NOMO-1 treated with dmso at 0.1 percent for 144 hours (cell line): ENCODE measurements around the gene TBC1D5.

ENCODE experiments used
- DNase-seq: peaks from one replicate; lab custom pipeline; 2025; ENCODE audit not compliant: unreplicated experiment; lab: John Stamatoyannopoulos, UW

Gene TBC1D5

DNA sequence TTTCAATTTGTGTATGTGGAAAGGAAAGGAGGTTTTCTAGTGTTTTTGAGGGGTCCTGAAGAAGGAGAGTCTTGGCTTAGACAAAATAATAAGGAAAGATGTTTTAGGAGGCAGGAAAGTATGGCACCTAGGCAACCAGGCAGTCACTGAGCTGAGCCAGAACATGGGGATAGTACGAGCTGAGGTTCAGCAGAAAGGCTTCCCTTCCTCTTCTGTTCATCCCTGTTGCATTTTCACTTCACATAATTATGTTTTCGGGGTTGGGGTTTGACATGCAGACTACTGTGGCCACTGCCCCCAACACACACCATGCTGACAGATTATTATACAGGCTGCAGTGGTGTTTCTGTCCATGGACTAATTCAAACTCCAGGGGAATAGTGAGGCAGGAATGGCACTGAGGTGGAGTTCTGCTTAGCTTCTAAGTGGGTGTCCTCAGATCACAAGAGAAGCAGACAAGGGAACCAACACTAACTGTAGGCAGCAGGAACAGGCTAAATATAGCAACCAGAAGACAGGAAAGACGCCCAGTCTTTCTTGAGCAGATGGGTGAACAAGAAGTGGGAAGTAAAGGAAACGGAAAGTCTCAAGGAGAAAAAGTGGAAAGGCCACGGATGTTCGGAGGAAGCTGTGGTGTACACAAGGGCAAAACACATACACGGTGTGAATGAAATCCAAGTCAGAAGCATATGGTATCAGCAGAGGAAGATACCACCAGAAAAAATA lies 551.9 kb downstream of the TBC1D5 start:
- no peak for DNase-seq

DNA sequence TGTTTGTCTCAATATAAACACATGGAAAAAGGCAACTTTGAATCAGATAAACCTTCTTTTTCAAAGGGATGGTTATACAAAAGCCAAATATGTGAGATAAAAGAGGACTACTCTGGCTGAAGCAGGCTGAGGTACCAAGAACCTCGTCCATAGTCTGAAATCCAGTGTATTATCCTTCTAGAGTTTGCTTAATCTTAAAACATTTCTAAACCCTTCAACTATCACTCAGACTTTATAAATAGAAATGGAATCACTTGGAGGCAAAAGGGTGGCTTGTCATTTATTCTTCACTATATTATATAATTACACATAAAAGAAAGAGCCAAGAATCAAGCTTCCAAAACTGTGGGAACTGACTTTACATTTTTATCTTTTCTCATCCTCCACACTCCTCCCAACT lies 554.1 kb downstream of the TBC1D5 start:
- DNase-seq, result no peak

DNA sequence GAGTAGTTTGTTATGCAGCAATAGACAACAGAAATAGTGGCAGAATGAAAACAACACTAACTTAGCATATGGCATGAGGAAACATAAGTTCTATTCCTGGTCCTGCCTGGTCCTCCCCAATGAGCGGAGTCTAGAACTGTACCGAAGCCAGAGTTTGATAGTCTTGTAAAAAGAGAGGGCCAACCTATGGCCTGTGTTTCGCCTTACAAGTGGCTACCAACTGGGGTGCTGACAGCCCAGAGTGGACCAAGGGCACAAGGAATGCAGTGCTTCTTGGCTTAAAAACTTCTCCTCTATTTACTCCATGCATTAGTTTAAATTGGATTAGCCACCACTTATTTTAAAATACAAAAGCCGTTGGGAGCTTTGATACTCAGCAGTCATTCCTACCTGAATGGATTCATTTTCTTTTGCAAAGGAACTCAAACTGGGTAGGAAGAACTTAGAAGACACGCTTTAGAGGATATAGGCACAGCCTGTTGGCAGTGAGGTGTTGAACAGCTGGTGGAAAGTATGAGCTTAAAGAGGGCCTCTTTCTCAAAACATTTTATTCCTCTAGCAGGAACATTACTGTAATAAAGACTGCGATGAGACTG lies 554.7 kb downstream of the TBC1D5 start:
- no peak for DNase-seq

DNA sequence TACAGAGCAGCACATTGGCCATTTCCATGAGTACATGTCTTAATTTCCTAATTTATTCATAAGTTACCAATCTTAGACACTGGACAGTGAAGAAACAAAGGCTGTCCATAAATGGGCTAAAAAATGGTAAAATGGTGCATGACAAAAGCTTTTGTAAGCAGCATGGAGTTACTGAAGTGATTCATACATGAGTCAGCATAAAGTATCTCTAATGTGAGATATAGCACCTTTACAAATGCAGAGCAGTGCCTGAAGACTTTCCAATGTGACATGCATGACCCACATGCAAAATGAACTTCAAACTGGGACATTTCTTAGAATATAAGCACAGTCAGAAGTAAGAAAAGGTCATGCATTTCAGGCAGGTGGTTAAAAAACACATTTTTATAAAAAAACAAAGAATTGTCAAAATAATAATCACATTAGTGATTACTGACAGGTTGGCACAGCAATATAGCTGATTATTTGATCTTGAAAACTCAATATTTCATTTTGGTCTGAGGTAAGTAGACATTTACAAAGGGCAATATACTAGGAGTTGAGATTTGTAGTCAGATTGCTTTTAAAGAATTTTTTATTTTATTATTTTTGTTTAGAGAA lies 558.4 kb downstream of the TBC1D5 start:
- DNase-seq, result no peak

DNA sequence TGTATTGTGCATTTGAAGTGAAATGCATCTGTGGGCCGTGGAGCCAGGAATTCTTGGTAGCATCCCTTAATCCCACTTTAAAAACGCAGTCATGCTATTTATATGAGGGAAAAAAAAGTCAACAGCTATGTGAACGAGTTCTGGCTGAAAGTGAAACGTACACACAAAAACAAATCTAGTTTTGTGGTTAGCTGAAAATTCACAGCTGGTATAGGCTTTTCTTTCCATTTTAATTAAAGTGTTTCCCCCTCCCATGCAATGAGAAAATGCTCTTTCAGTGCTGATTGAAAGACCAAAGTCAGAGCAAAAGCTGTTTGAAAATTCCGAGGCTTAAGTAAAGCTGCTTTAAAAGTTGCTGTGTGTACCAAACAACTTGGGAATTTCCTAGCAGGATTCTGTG lies 560.3 kb downstream of the TBC1D5 start:
- no peak for DNase-seq

DNA sequence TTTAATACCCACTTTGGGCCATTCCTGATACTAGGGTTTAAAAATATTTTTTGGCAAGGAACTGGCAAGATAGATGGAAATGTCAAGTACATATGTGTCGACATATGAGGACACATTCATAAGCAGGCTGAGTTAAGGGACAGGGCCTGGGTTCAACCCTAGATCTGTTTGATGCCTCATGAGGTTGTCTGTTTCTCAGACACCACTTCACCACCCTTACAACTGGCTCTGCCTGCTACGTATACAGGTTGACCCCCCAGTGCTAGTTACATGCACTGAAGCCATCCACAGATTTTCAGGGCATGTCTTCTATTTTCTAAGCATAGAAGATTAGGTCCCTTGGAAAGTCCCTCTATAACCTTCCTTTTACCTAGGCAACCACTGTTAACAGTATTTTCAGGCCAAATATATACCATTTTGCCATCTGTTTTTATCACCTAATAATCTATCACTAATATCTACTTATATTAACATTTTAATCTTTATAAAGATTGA lies 561.0 kb downstream of the TBC1D5 start:
- no peak for DNase-seq

DNA sequence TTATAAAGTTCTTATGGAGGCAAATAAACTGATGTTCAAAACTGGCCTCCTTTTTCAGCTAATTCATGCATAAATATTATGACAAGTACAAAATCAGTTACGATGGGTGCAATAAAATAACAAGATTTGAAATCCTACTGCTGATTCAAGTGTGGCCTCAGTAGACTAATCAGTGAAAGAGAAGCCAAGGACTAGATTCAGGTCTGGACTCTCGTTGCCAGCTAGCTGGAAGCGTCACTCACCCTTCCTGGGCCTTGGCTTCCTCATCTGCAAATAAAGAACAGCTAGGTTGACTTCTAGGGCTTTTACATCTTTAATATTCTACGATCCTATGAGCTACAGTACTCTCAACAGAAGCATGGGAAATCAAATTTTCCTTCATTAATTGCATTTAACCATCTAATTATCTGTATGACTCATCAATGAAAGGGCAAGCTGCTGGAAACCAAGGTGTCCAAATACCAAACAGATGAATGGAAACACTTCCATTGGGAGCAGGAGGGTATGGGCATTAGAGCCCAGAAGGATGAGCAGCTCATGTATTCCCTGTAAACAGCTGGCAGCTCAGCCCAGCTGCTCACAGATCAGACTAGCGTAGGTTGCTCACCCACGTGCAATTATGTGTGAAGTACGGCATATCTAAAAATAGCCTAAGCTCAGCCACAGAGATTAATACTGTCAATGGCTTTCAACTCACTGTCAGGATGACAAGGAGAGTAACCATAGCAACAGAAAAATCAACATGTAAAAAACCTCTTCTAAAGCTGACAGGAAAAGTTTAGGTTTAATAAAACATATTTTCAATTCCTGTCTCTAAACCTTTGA lies 562.8 kb downstream of the TBC1D5 start:
- no peak for DNase-seq

DNA sequence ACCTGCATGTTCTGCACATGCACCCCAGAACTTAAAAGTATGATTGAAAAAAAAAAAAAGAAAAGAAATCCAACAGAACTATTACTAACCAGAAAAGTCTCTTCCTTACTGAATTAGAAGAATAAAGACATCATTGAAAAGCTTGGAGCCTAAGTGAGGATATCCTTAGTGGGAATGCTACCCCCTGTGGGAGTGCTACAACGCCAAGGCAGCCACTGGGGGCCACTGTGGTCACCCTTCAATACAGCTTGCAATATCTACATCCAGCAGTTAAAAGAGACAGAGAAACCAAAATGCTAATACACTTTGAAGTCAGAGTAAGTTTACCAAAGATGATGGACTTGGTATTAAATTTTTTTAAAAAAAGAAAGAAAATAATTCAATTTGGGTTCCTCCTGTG lies 565.7 kb downstream of the TBC1D5 start:
- DNase-seq, result no peak

DNA sequence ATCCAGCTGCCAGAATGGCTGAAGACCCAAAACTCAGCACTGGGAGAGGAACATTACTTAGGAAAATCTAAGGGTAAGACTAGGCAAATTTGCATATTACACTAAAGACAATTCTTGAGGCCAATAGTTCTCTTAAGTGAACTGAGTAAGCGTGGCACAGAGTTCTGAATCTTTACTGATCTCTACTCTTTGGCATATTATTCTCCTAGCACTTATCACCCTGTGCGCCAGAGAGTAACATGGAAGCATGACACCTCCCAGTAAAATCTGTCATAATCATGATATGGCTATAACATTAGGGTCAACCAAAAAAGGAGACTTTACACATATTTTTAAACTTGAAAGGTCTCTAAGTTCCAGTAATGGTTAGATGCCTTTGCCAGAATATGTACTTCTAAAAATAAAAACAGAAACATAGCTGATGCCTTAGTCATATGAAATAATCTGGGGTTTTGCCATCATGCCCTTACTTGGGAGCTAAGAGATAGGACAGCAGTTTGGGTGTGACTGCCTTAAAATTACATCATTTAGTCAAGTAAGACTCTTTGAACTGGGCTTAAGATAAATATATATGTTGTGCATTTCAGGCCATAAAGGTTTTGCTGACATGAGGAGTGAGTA lies 567.1 kb downstream of the TBC1D5 start:
- DNase-seq, result no peak

DNA sequence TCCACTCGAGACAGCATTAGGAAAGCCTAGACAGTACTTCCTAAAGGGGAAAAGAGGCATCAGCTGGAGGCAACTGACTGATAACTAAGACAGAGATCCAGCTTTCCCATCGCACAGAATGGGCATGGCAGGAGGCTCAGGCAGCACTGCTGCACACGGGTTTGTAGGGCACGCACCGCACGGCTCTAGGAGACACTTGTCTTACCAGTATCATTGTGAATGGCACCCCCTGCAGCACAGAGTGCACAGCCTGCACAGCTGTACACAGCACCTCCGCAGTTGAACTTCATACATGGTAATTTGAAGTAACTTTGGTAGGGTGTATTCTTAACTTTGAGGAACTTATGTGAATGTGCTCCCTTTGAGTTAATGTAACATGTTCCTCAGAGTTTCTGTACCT lies 576.1 kb downstream of the TBC1D5 start:
- DNase-seq, result no peak

DNA sequence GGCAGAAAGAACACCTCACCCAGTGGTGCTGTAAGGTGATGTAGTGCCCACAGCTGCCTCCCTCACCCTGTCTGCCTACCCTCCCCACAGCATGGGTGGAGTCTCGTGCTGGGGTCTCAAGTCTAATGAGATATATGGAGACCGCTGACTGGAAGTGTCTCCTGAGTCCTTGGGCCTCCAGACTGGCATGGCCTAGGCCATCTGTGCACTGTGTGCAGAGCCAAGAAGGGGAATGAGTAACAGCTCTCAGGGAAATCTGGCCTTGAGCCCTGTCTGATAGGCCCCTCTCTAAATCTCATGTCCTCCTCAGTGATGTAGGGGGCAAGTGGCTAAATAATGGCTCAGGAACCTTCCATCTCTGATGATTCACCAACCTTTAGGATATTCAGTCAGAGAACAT lies 580.3 kb downstream of the TBC1D5 start:
- DNase-seq, result no peak

DNA sequence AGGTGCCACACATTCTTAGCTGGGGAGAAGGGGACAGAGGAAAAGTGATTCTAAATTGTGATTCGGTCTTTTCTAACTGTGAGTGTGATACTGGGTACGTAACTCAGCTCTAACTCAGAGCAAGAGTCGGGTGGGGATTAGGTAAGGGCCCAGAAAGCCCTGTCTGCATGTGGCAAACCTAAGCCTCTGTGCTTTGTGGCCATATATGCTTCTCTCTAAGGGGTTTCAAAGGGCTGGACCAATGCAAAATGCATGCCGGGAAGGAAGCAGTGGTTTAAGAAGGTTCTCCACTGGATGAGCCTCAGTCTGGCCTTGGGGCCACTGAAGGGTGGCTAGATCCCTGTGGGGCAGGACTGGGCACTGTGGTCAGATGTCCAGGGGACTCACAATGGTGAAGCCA lies 581.8 kb downstream of the TBC1D5 start:
- DNase-seq, result no peak

DNA sequence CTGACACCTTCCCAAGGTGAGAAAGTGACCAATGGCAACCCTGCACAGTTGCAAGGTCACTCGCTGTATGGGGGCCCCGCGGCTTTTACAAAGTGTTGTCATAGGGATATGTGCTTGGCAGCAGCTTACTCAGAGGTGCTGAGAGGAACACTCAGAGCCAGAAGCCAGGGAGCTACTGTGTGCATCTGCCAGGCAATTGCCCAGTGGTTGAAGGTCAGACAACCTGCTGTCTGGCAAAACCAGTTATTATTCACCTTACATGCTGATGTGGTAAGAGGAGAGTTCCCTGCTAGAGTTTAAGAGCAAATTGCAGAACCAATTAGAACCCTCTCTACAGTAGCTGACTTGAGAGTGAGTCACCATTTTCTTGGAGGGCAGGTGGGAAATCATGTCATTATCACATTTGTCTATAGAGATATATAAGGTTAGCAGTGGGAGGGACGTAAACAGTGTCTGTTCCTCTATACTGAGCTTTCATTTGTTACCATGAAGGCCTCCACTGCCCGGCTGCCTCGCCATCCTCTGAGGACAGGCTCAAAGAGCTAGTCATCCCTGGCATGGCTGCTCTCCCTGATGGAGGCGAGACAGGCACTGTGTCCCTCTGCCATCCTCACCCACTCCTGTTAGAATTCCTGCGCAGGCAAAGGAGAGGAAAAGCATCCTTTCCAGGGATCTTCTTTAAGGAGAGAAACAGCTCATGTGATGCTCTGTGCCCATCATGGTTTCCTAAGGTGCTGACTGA lies 583.3 kb downstream of the TBC1D5 start:
- DNase-seq, result no peak

DNA sequence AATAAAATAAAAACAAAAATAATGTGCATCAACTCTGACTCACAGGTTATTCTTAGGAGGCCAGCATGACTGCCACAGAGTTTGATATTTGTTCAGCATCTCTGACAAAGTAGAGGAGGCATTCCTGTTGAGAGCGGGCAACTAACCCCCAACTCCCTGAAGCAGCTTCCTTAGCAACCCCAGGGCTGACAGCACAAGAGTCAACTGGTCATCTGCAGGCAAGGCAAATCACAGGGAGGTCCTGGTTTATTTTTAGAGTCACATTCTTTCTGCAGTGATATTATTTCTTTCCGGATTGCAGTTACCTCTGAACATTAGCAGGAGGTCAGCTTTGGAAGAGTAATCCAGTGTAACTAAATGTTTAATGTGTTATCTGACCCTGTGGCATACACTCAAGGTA lies 584.7 kb downstream of the TBC1D5 start:
- no peak for DNase-seq

DNA sequence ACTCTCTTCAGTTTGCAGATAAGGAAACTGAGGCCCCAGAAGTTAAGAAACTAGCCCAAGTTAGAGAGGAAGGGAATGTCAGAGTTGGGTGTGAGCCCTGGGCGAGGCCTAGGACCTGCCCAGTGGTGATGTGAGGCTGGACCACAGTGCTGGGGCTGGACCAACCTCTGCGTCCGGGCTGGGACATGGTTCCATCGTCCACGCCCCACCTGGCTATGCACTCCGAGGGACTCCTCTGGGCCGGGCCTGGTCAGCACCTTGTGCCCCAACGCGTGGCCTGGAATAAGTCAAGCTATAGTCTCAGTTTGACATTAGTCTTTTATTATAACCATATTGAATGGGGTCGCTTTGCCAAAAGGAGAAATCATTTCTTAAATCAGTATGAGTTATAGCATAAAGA lies 585.6 kb downstream of the TBC1D5 start:
- DNase-seq, result no peak

DNA sequence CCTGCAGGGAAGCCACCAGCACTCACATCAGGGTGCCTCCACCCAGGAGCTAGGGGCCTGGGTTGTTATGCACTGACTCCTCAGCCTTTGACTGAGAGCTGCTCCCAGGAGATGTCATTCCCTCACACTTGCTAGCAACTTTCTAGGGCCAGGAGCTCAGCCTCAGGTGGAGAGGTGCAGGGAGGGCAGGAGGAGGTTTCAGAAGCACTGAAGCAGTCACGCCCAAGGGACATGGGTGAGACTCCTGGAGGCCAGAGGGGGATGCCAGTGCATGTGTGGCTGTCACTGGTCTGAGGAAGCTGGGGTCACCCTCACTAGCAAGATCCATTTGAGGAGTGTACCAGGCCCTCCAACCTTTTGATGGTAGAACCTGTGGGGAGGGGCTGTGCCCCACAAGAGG lies 586.5 kb downstream of the TBC1D5 start:
- no peak for DNase-seq

DNA sequence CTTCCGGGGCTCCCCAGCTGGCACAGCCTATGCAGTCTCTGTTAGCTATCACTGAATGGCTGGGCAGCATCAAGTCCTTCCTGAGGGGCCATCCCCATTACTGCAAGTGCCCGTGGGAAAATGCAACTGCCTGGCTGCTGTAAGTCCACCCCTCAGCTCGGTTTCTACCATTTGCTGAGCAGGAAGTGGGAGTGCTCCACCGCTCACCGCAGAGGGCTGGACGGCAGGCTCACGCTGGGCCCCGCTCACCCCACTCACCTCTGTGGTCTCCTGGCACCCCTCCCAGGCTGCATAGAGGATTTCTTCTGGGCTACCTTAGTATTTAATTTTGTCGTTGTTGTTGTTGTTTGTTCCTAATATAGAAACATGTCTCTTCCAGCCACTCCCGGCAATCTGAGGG lies 587.5 kb downstream of the TBC1D5 start:
- DNase-seq, result no peak

DNA sequence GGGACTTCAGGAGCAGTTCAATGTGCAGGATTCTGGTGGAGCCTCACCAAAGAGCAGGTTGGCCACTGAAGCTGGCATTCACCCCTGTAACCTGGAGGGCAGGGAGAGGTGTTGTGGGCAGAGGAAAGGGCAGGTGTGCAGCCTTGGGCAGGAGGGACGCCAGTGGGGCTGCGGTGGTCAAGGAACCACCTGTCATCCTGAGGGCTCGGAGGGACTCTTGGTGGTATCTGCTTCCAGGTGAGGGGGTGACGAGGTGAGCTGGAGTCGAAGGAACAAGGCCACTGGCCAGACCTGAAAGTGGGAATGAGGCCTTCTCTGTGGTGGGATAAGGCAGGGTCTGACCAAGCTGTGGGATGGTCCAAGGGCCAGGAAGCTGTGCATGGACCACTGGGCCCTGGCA lies 588.2 kb downstream of the TBC1D5 start:
- DNase-seq, result no peak

DNA sequence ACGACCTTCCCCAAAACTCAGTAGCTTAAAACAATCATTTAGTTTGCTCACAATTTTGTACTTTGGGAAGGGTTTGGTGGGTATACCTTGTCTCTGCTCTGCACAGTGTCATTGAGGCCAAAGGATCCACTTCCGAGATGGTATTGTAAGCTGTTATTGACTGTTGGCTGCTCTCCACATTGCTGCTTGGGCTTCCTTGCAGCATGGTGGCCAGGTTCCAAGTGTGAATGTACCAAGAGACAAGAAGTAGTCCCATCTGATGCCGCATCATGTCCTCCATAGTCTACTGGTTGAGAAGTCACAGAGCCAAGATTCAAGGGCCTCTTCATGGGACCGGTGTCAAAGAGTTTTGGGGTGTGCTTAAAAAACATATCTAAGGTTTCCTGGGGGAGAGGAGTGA lies 589.2 kb downstream of the TBC1D5 start:
- no peak for DNase-seq

DNA sequence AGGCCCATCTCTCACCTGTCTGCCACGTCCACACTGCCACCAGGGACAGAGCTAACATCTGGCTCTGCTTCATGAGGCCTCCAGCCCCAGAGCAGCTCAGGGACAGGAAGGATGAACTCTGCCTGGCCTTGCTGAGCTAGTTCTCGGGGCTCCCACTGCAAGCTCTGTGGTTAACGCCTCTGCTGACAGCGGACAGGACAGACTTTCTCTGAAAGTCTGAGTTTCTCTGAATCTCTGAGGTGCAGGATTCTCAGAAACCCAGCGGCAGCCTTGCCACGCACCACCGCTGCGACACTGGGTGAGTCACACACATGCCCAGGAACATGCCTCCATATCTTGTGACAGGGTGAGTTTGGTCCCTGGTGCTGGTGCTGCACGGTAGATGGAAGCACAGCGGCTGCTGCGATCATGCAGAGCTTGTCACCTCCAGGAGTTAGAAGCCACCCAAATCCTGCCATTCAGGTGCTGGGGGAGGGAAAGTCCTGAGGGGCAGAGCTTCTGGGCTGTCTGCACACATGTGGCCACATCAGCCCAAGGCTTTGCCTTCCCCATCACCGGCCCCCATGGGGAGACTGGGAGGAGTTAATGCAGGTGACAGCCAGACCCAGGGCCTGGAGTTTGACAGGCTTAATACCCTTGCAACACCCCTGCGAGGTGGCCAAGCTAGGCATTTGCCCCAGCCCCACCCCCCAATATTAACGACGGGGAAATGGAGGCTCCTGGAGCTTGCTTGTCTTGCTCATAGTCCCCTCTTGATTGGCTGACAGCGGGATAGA lies 590.6 kb downstream of the TBC1D5 start:
- no peak for DNase-seq
